Body of pancreas (tissue), 4 donors: ENCODE results near the gene FAM107B.

Experiments used
- POLR2A ChIP-seq, 3 donors: fragments of 450-650 bp; IDR thresholded peaks; one replicate each; pipeline ENCODE4 v1.6.1; 2016; ENCODE audit warnings: antibody characterized with exemption in 3 of 3, mild to moderate bottlenecking in 2 of 3
- TF ChIP-seq, protein P1 (sequence below), 7 experiments: fragments of 450-650 bp in 4 of 7; fragments of 200-600 bp in 3 of 7; sonication (generic) in 3 of 7; IDR thresholded peaks; one replicate each; pipeline ENCODE4 v1.5.1; 2016 to 2019; ENCODE audit warnings: antibody characterized with exemption in 7 of 7

DNA sequence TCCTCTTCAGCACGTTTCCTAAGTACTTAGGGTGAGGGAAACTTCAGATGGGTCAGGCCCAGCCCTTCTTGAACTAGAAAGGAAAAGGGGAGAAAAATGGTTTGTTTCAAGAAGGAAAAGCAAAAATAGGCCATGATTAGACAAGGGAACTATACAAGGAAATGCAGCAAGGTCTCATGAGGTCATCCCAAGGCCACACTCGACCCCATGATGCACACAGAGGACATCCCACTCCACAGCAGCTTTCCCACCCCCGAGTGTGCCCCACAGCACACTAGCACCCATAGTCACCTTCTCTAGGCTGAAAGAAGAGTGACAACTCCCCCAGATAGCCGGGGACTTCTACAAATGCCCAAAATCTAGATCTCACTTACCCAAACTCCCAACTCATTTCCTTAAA is 173.4 kb downstream of the FAM107B start:
- TF ChIP-seq, protein P1, sequence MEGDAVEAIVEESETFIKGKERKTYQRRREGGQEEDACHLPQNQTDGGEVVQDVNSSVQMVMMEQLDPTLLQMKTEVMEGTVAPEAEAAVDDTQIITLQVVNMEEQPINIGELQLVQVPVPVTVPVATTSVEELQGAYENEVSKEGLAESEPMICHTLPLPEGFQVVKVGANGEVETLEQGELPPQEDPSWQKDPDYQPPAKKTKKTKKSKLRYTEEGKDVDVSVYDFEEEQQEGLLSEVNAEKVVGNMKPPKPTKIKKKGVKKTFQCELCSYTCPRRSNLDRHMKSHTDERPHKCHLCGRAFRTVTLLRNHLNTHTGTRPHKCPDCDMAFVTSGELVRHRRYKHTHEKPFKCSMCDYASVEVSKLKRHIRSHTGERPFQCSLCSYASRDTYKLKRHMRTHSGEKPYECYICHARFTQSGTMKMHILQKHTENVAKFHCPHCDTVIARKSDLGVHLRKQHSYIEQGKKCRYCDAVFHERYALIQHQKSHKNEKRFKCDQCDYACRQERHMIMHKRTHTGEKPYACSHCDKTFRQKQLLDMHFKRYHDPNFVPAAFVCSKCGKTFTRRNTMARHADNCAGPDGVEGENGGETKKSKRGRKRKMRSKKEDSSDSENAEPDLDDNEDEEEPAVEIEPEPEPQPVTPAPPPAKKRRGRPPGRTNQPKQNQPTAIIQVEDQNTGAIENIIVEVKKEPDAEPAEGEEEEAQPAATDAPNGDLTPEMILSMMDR (IDR thresholded peaks at IDR 0.05) = no peak
- no peak for TF ChIP-seq POLR2A (IDR thresholded peaks at IDR 0.05)
